Tibial artery (tissue), 4 donors: ENCODE results near the gene TYMS.

Experiments used
- DNase-seq, 2 donors: peaks; one replicate each; pipeline ENCODE4 v3.0.0-alpha.2; 2019
- H3K27ac ChIP-seq, 2 donors: fragments of 200-600 bp; sonication (generic) in 1 of 2; 1 replicate in 1 of 2; 2 replicates in 1 of 2; pipeline ENCODE4 v1.5.1; 2018 to 2019; ENCODE audit warnings: mild to moderate bottlenecking in 1 of 2
- H3K27me3 ChIP-seq, 2 donors: fragments of 200-600 bp; sonication (generic) in 1 of 2; one replicate each; pipeline versions ENCODE4 v1.5.1 to v1.6.0; 2016 to 2019
- H3K36me3 ChIP-seq, 3 donors: fragments of 200-600 bp; sonication (generic) in 2 of 3; one replicate each; pipeline ENCODE4 v1.5.1; 2016 to 2019; ENCODE audit warnings: mild to moderate bottlenecking in 2 of 3
- H3K4me1 ChIP-seq, 4 donors: fragments of 200-600 bp; sonication (generic) in 2 of 4; 1 replicate in 3 of 4; 2 replicates in 1 of 4; pipeline ENCODE4 v1.5.1; 2016 to 2019
- H3K4me3 ChIP-seq, 2 donors: fragments of 200-600 bp; sonication (generic) in 1 of 2; 1 replicate in 1 of 2; 2 replicates in 1 of 2; pipeline ENCODE4 v1.5.1; 2018 to 2019; ENCODE audit warnings: mild to moderate bottlenecking in 2 of 2
- H3K9me3 ChIP-seq, 3 donors: fragments of 200-600 bp; sonication (generic) in 1 of 3; one replicate each; pipeline ENCODE4 v1.5.1; 2016 to 2019
- intact Hi-C: fragments of 100-400 bp; cut with DNase I; formaldehyde crosslinking; loops from one replicate; pipeline ENCODE4 v1.15.0; 2023; ENCODE audit warnings: low total_unique reads
- TF ChIP-seq, protein P1 (sequence below), 2 experiments: fragments of 200-600 bp in 1 of 2; fragments of 450-650 bp in 1 of 2; IDR thresholded peaks; one replicate each; pipeline ENCODE4 v1.5.1; 2017 to 2019; ENCODE audit warnings: antibody characterized with exemption in 2 of 2, mild to moderate bottlenecking in 1 of 2, moderate library complexity in 1 of 2

Gene TYMS

DNA sequence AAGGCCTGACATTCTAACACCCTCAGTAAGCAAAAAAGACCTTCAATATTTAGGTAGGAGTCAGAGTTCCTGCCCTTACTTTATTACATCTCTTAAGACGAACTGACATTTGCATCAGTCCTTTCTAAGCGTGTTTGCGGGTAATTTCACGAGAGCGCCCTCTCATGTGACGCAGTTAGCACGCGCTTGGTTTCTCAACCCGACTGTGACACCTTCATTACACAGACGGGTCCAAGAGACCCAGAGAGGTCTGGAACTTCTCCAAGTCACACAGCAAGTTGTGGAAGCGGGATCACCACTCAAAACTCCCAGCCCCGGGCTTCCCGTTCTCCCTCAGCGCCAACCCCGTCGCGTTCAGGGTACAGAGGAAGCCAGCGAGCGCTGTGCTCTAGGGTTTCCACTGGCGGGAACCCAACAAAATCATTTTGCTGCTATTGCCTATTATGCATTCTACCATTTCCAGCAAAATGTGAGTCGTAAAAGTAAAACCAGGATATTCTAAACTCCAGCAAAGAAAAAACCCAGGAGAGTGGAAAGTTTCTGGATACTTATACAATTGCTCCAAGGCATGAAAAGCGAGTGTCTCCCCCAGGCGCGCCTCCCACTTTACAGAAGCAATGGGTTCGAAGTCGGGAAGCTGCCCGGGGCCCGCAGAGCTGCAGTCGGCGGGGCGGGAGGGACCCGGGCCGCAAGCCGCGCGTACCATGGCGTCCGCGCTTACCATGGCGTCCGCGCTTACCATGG is 54.4 kb downstream of the TYMS start:
- Histone ChIP-seq H3K36me3 (peaks cover 0 to 14% (median 0%) of the 10 kb centered on the region in 3 donors), H3K9me3 (no peaks in the 10 kb centered on the region), H3K4me3 (peak overlapping the region; percentile 65 to 67), H3K4me1 (peaks cover 0 to 18% (median 7%) of the 10 kb centered on the region in 4 donors), H3K27me3 (no peaks in the 10 kb centered on the region), H3K27ac (peak overlapping the region; percentile 67 to 78)
- DNase-seq, result peak; percentile 87
- TF ChIP-seq, protein P1, sequence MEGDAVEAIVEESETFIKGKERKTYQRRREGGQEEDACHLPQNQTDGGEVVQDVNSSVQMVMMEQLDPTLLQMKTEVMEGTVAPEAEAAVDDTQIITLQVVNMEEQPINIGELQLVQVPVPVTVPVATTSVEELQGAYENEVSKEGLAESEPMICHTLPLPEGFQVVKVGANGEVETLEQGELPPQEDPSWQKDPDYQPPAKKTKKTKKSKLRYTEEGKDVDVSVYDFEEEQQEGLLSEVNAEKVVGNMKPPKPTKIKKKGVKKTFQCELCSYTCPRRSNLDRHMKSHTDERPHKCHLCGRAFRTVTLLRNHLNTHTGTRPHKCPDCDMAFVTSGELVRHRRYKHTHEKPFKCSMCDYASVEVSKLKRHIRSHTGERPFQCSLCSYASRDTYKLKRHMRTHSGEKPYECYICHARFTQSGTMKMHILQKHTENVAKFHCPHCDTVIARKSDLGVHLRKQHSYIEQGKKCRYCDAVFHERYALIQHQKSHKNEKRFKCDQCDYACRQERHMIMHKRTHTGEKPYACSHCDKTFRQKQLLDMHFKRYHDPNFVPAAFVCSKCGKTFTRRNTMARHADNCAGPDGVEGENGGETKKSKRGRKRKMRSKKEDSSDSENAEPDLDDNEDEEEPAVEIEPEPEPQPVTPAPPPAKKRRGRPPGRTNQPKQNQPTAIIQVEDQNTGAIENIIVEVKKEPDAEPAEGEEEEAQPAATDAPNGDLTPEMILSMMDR (IDR thresholded peaks at IDR 0.05), result no peak
- intact Hi-C loops, result loop anchor here (5.0 to 10.0 kb wide), 2 partner anchors 57 to 100 kb away; partner anchors contain the start of genes TYMS and YES1

DNA sequence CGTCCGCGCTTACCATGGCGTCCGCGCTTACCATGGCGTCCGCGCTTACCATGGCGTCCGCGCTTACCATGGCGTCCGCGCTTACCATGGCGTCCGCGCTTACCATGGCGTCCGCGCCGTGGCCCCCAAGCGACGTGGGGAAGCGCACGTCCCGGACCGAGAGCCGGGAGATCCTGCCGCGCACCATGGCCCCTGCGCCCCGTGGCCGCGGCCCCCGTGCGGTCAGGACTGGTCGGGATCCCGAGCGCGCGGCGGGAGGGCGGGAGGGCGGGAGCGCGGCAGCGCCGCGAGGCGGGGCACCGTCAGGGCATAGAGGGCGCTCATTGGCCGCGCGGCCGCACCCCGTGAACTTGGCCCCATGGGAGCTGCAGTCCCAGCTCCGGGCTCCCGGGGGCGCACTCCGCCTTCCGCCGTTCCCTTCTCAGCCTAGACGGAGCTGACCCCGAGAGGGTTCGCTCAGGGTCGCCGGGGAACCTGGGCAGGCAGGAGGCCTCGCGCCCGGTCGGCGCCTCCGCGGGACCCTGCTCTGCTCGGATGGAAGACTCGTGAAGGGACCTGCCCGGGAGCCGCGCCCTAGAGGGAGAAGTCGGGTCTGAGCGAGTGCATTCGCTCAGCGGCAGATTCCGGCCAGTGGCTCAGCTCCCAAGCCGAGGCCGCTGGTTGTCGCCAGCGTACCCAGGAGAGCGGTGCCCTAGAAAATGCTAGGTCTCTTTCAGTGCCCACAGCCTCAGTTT is 55.1 kb downstream of the TYMS start, which contains the start of gene ENOSF1:
Gene ENOSF1 (minus strand): TSS at position 230 of the 734 bp plus-strand sequence. CDS start 43 bp downstream, at position 187.
- peak; percentile 70 to 88 for DNase-seq
- peak within 1 kb of the TSS; percentile 67 to 78 for H3K27ac ChIP-seq
- peaks cover 0 to 14% (median 0%) of the 10 kb centered on the region in 3 donors for H3K36me3 ChIP-seq
- intact Hi-C loops, result loop anchor here (5.0 to 10.0 kb wide), 2 partner anchors 58 to 100 kb away; partner anchors contain the start of genes TYMS and YES1
- H3K9me3 ChIP-seq, result no peaks in the 10 kb centered on the region
- TF ChIP-seq, protein P1 (IDR thresholded peaks at IDR 0.05), result peak; percentile 57 to 76
- H3K27me3 ChIP-seq, result no peaks in the 10 kb centered on the region
- peak within 1 kb of the TSS; percentile 65 to 67 for H3K4me3 ChIP-seq
- peaks cover 0 to 18% (median 7%) of the 10 kb centered on the region in 4 donors for H3K4me1 ChIP-seq

DNA sequence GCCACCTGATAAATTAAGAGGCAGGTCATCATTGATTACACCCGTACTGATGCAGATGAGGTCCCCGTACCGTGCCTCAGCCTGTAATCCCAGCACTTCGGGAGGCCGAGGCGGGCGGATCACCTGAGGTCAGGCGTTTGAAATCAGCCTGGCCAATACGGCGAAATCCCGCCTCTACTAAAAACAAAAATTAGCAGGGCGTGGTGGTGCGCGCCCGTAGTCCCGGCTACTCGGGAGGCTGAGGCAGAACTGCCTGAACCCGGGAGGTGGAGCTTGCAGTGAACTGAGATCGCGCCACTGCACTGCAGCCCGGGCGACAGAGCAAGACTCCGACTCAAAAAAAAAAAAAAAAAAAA is 55.7 kb downstream of the TYMS start:
- peak overlapping the region; percentile 67 to 78 for H3K27ac ChIP-seq
- H3K27me3 ChIP-seq, result no peaks in the 10 kb centered on the region
- no peaks in the 10 kb centered on the region for H3K9me3 ChIP-seq
- TF ChIP-seq, protein P1 (IDR thresholded peaks at IDR 0.05), result no peak
- DNase-seq, result no peak
- peak overlapping the region; percentile 65 to 67 for H3K4me3 ChIP-seq
- peaks cover 0 to 12% (median 0%) of the 10 kb centered on the region in 3 donors for H3K36me3 ChIP-seq
- intact Hi-C loops, result loop anchor here (5.0 to 10.0 kb wide), 2 partner anchors 58 to 99 kb away; partner anchors contain the start of genes TYMS and YES1
- H3K4me1 ChIP-seq, result peaks cover 0 to 18% (median 7%) of the 10 kb centered on the region in 4 donors

DNA sequence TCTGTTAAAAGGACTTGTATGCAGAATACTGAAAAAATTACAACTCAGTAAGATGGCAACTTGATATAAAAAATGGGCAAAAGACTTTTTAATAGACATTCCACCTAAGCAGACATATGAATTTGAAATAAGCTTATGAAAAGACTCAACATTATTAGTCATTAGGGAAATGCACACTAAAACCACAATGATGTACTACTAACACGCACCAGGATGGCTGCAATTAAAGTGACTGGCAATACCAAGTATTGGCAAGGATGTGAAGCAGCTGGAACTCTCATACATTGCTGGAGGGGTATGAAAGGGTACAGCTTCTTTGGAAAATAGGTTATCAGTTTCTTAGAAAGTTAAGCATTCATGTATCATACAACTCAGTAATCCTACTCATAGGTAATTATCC is 58.2 kb downstream of the TYMS start:
- intact Hi-C loops, result loop anchor here (10.0 kb wide), 1 partner anchor 61 kb away; the partner anchor contains the start of gene TYMS
- no peak for DNase-seq
- peaks cover 0 to 12% (median 4%) of the 10 kb centered on the region in 4 donors for H3K4me1 ChIP-seq
- H3K27ac ChIP-seq, result no peak overlapping the region
- TF ChIP-seq, protein P1 (IDR thresholded peaks at IDR 0.05), result no peak
- H3K9me3 ChIP-seq, result no peaks in the 10 kb centered on the region
- no peaks in the 10 kb centered on the region for H3K36me3 ChIP-seq
- H3K27me3 ChIP-seq, result no peaks in the 10 kb centered on the region
- no peak overlapping the region for H3K4me3 ChIP-seq

DNA sequence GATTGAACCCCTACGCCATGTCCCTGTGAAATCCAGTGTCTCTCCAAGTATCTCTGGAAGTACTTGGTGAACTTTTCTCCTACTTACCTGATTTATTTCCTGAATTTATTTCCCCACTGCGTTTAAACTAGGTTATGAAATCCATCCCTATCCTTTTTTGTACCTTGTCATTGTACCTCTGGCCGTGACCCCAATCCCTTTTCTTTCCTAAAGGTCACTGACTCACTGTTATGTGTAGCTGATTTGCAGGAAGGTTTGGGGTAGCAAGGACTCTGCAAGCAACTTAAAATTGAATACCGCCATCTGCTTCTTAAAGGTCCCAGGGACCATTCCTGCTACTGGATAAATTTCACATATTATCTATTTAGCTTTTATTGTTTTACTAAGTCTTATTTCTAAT is 59.5 kb downstream of the TYMS start:
- TF ChIP-seq, protein P1 (IDR thresholded peaks at IDR 0.05), result no peak
- Histone ChIP-seq H3K27ac (no peak overlapping the region), H3K4me1 (peaks cover 0 to 5% (median 0%) of the 10 kb centered on the region in 4 donors), H3K27me3 (no peaks in the 10 kb centered on the region), H3K9me3 (no peaks in the 10 kb centered on the region), H3K4me3 (no peak overlapping the region), H3K36me3 (no peaks in the 10 kb centered on the region)
- DNase-seq, result no peak
- intact Hi-C loops, result loop anchor here (10.0 kb wide), 1 partner anchor 62 kb away; the partner anchor contains the start of gene TYMS
